Natural killer cell (primary cell): ENCODE data around the gene ST3GAL5. TPM values are rescaled to one million over a fixed set of nuclear protein-coding genes. Genes with fewer than 3 reads are reported as not detected.
"Not testable (repeated sequence)": the region's sequence is repeated elsewhere in the genome, so short reads cannot be mapped to it uniquely, and the experiment has no call there.

Source experiments
- ATAC-seq, 3 donors: fragments of 150-1000 bp in 2 of 3; fragments of 200-7000 bp in 1 of 3; cut with Tn5 transposase; 1 replicate in 1 of 3; 2 replicates in 2 of 3; pipeline ENCODE4 v1.10.0; 2021; ENCODE audit warnings: mild to moderate bottlenecking in 2 of 3, moderate library complexity in 2 of 3
- DNase-seq, 2 donors: peaks; one replicate each; pipeline versions ENCODE4 v3.0.0 to v3.0.0-alpha.2; 2013 to 2021; ENCODE audit warnings: mixed read lengths in 1 of 2
- H3K27ac ChIP-seq: one replicate; pipeline ENCODE4 v1.5.1; 2013; ENCODE audit warnings: mild to moderate bottlenecking, low read length
- H3K27me3 ChIP-seq: one replicate; pipeline ENCODE4 v1.6.1; 2013; ENCODE audit warnings: low read length; ENCODE audit not compliant: control insufficient read depth, insufficient read depth
- H3K36me3 ChIP-seq: one replicate; pipeline ENCODE4 v1.6.1; 2013; ENCODE audit warnings: low read length; ENCODE audit not compliant: control insufficient read depth, insufficient read depth
- H3K4me1 ChIP-seq: one replicate; pipeline ENCODE4 v1.6.1; 2013; ENCODE audit warnings: low read length; ENCODE audit not compliant: control insufficient read depth, insufficient read depth
- H3K4me3 ChIP-seq: one replicate; pipeline ENCODE4 v1.5.1; 2013; ENCODE audit warnings: low read length
- H3K9me3 ChIP-seq: one replicate; pipeline ENCODE4 v1.6.1; 2013; ENCODE audit warnings: low read length; ENCODE audit not compliant: control insufficient read depth, insufficient read depth
- H3K27ac Mint-ChIP-seq, 2 donors: one replicate each; pipeline ENCODE4 v1.8.0; 2022; ENCODE audit warnings: mild to moderate bottlenecking in 2 of 2, mixed read lengths in 2 of 2, moderate library complexity in 1 of 2
- H3K27me3 Mint-ChIP-seq, 2 donors: one replicate each; pipeline ENCODE4 v1.8.0; 2022; ENCODE audit warnings: low read depth in 2 of 2, mixed read lengths in 2 of 2
- H3K36me3 Mint-ChIP-seq: one replicate; pipeline ENCODE4 v1.8.0; 2022; ENCODE audit warnings: mixed read lengths
- H3K4me1 Mint-ChIP-seq, 2 donors: one replicate each; pipeline ENCODE4 v1.8.0; 2022; ENCODE audit warnings: mixed read lengths in 2 of 2
- H3K4me3 Mint-ChIP-seq: one replicate; pipeline ENCODE4 v1.8.0; 2022; ENCODE audit warnings: mild to moderate bottlenecking, moderate library complexity, mixed read lengths
- H3K9me3 Mint-ChIP-seq, 2 donors: one replicate each; pipeline ENCODE4 v1.8.0; 2022; ENCODE audit warnings: mixed read lengths in 2 of 2
- CTCF ChIP-seq: fragments of 200-600 bp; IDR thresholded peaks from one replicate; pipeline ENCODE4 v1.8.0; 2022; ENCODE audit warnings: antibody characterized with exemption
- WGBS: methylation state at CpG from one replicate; pipeline ENCODE4 v1.1.7; 2013; ENCODE audit warnings: missing lambda C conversion rate; ENCODE audit not compliant: insufficient coverage; 5-methylcytosine and 5-hydroxymethylcytosine counted together
- intact Hi-C: fragments of 100-400 bp; cut with micrococcal nuclease; formaldehyde crosslinking; loops from one replicate; pipeline ENCODE4 v1.14.2; 2022
- total RNA-seq, 4 donors: library from RNA; stranded (reverse); fragments of 120-200 nt in 1 of 4; gene quantifications; one replicate each; pipeline versions ENCODE4 v1.2.3 to v1.2.4, GENCODE V29; 2013 to 2022

ST3GAL5 gene
- total RNA-seq, 3 donors from 2014 or later (not counting 1 experiment from before 2014, with no cell fraction given): 54.6 to 72.4 (median 66.1) TPM

DNA sequence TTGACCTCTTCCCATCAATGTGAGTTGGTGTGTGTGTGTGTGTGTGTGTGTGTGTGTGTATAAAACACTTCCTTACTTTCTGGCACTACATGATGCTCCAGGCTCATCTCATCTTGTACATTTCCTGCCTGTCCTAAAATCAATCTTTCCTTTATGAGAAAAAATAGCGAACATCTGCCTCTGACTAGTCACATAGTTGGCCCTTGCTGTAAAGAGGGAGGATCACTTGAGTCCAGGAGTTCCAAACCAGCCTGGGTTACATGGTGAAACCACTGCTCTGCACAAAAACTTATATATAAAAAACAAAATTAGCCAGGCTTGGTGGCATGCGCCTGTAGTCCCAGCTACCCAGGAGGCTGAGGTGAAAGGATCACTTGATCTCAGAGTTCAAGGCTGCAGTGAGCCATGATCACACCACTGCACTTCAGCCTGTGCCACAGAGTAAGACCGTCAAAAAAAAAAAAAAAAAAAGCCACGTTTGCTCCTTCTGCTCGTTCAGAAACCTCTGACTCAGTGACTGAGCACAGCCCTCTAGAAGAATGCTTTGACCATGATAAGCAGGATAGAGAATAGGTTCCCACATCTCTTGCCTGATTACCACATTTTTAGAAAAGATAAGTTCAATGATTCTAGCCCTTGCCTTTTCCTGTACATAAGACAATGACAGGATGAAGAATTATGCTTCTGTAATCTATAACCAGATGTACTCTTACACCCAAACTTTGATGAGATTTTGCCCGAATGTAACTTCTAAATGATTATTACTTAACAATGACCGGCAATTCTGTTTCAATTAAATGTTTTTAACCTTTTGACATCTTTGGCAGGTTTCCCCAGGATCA is 45.2 kb upstream of the ST3GAL5 start:
- DNase-seq: no peak
- H3K4me1 Mint-ChIP-seq: peaks cover under 1 to 5% of the 10 kb centered on the region in 2 donors
- no peak overlapping the region for H3K4me3 ChIP-seq
- no peak overlapping the region for H3K27ac ChIP-seq
- H3K4me1 ChIP-seq: no peaks in the 10 kb centered on the region
- 46% methylated on average over 6 of the region's 7 CpGs for WGBS
- H3K27me3 Mint-ChIP-seq: no peaks in the 10 kb centered on the region
- intact Hi-C loops: no loop called here
- TF ChIP-seq CTCF: no peak
- H3K36me3 ChIP-seq: no peaks in the 10 kb centered on the region
- H3K9me3 Mint-ChIP-seq: no peaks in the 10 kb centered on the region
- H3K4me3 Mint-ChIP-seq: no peak overlapping the region
- H3K9me3 ChIP-seq: no peaks in the 10 kb centered on the region
- no peak for ATAC-seq
- no peaks in the 10 kb centered on the region for H3K27me3 ChIP-seq
- no peak overlapping the region for H3K27ac Mint-ChIP-seq
- no peaks in the 10 kb centered on the region for H3K36me3 Mint-ChIP-seq

DNA sequence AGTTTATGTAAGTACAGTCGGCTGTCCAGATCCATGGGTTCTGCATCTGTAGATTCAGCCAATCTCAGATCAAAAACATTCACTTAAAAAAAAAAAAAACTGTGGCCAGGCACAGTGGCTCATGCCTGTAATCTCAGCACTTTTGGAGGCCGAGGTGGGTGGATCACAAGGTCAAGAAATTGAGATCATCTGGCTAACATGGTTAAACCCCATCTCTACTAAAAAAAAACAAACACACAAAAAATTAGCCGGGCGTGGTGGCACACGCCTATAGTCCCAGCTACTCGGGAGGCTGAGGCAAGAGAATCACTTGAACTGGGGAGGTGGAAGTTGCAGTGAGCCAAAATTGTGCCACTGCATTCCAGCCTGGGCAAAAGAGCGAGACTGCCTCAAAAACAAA is 42.4 kb upstream of the ST3GAL5 start:
- H3K27me3 Mint-ChIP-seq, ATAC-seq, H3K9me3 Mint-ChIP-seq, intact Hi-C loops, H3K27me3 ChIP-seq, H3K27ac Mint-ChIP-seq, H3K4me3 ChIP-seq, H3K4me3 Mint-ChIP-seq, H3K36me3 Mint-ChIP-seq, H3K4me1 ChIP-seq, H3K36me3 ChIP-seq, H3K9me3 ChIP-seq, H3K27ac ChIP-seq, DNase-seq: not testable (repeated sequence)
- H3K4me1 Mint-ChIP-seq: peaks cover 12 to 16% of the 10 kb centered on the region in 2 donors
- WGBS: 97% methylated on average over 7 of the region's 7 CpGs

GRCh38 chr2:85930129-85931124 is 41.6 kb upstream of the ST3GAL5 start:
- ATAC-seq (no peak), DNase-seq (no peak)
- H3K4me3 Mint-ChIP-seq: no peak overlapping the region
- no peaks in the 10 kb centered on the region for H3K9me3 ChIP-seq
- TF ChIP-seq CTCF: no peak
- peaks cover 12 to 16% of the 10 kb centered on the region in 2 donors for H3K4me1 Mint-ChIP-seq
- H3K4me1 ChIP-seq: peaks cover 10% of the 10 kb centered on the region
- no peaks in the 10 kb centered on the region for H3K27me3 ChIP-seq
- WGBS: 89% methylated on average over 4 of the region's 4 CpGs
- no peaks in the 10 kb centered on the region for H3K27me3 Mint-ChIP-seq
- no peaks in the 10 kb centered on the region for H3K36me3 ChIP-seq
- no peak overlapping the region for H3K4me3 ChIP-seq
- H3K9me3 Mint-ChIP-seq: no peaks in the 10 kb centered on the region
- no peaks in the 10 kb centered on the region for H3K36me3 Mint-ChIP-seq
- H3K27ac Mint-ChIP-seq: no peak overlapping the region
- no peak overlapping the region for H3K27ac ChIP-seq
- intact Hi-C loops: no loop called here
